Measurements from ENCODE around the gene ANXA2.

- TF ChIP-seq CTCF (conservative IDR thresholded peaks at IDR 0.05; ENCODE audit: low read length) (no peak), EZH2phosphoT487 (IDR thresholded peaks at IDR 0.05; ENCODE audit: borderline replicate concordance, low read depth, low read length) (no peak)
Measured at GRCh38 chr15:60399246-60399915, 1.6 kb upstream of the ANXA2 start.
